Neural crest cell (in vitro differentiated cells): Measurements from ENCODE around the gene PNCK. TPM values are rescaled to one million over a fixed set of nuclear protein-coding genes. Genes with fewer than 3 reads are reported as not detected.

Experiments
- DNase-seq: peaks from one replicate; pipeline ENCODE4 v3.0.0; 2021; ENCODE audit warnings: low read depth, mixed read lengths, low spot score
- H3K27ac Mint-ChIP-seq: one replicate; pipeline ENCODE4 v1.8.0; 2021; ENCODE audit warnings: mild to moderate bottlenecking, mixed read lengths; ENCODE audit not compliant: unreplicated experiment
- H3K27me3 Mint-ChIP-seq: 2 replicates; pipeline ENCODE4 v1.8.0; 2021; ENCODE audit warnings: low read depth, mild to moderate bottlenecking, mixed read lengths
- H3K36me3 Mint-ChIP-seq: 2 replicates; pipeline ENCODE4 v1.8.0; 2021; ENCODE audit warnings: low read depth, mild to moderate bottlenecking, mixed read lengths
- H3K4me1 Mint-ChIP-seq: 2 replicates; pipeline ENCODE4 v1.8.0; 2021; ENCODE audit warnings: mixed read lengths
- H3K4me3 Mint-ChIP-seq: one replicate; pipeline ENCODE4 v1.8.0; 2021; ENCODE audit warnings: mild to moderate bottlenecking, mixed read lengths
- H3K9me3 Mint-ChIP-seq: 2 replicates; pipeline ENCODE4 v1.8.0; 2021; ENCODE audit warnings: mixed read lengths
- total RNA-seq: library from RNA; stranded (reverse); gene quantifications from 2 replicates; pipeline ENCODE4 v1.2.1, GENCODE V29; 2021
- TF ChIP-seq, protein P1 (sequence below): fragments of 200-600 bp; sonication (generic); conservative IDR thresholded peaks from 2 replicates; pipeline ENCODE4 v1.5.0; 2021; ENCODE audit warnings: antibody characterized with exemption, mild to moderate bottlenecking

The PNCK gene
- total RNA-seq, 1 donor from 2014 or later, result 9.4 TPM

DNA sequence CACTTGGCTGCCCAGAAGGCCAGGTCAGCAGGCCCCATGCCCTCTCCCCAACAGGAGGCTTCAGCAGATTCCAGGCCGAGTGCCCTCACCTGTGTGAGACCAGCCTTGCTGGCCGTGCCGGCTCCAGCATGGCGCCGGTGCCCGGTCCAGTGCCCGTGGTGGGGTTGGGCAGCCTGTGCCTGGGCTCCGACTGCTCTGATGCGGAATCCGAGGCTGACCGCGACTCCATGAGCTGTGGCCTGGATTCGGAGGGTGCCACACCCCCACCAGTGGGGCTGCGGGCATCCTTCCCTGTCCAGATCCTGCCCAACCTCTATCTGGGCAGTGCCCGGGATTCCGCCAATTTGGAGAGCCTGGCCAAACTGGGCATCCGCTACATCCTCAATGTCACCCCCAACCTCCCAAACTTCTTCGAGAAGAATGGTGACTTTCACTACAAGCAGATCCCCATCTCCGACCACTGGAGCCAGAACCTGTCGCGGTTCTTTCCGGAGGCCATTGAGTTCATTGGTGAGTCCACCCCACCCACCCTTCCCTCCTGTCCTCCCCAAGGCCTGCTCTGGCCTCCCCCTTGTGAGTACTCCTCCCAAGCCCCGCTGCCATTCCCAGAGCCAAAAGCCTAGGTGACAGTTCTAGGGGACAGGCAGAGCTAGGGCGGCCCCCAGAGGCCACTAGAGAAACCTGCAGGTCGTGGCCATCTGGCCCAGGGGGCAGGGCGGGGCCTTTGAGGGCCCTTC, 24.3 kb downstream of the PNCK start:
- H3K36me3 Mint-ChIP-seq, result peaks cover 9% of the 10 kb centered on the region
- H3K4me3 Mint-ChIP-seq, result no peak overlapping the region
- peaks cover 33% of the 10 kb centered on the region for H3K27me3 Mint-ChIP-seq
- H3K9me3 Mint-ChIP-seq, result peaks cover 3% of the 10 kb centered on the region
- no peak for DNase-seq
- TF ChIP-seq, protein P1, sequence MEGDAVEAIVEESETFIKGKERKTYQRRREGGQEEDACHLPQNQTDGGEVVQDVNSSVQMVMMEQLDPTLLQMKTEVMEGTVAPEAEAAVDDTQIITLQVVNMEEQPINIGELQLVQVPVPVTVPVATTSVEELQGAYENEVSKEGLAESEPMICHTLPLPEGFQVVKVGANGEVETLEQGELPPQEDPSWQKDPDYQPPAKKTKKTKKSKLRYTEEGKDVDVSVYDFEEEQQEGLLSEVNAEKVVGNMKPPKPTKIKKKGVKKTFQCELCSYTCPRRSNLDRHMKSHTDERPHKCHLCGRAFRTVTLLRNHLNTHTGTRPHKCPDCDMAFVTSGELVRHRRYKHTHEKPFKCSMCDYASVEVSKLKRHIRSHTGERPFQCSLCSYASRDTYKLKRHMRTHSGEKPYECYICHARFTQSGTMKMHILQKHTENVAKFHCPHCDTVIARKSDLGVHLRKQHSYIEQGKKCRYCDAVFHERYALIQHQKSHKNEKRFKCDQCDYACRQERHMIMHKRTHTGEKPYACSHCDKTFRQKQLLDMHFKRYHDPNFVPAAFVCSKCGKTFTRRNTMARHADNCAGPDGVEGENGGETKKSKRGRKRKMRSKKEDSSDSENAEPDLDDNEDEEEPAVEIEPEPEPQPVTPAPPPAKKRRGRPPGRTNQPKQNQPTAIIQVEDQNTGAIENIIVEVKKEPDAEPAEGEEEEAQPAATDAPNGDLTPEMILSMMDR, result peak; percentile 47
- no peak overlapping the region for H3K27ac Mint-ChIP-seq
- H3K4me1 Mint-ChIP-seq, result peaks cover 8% of the 10 kb centered on the region

DNA sequence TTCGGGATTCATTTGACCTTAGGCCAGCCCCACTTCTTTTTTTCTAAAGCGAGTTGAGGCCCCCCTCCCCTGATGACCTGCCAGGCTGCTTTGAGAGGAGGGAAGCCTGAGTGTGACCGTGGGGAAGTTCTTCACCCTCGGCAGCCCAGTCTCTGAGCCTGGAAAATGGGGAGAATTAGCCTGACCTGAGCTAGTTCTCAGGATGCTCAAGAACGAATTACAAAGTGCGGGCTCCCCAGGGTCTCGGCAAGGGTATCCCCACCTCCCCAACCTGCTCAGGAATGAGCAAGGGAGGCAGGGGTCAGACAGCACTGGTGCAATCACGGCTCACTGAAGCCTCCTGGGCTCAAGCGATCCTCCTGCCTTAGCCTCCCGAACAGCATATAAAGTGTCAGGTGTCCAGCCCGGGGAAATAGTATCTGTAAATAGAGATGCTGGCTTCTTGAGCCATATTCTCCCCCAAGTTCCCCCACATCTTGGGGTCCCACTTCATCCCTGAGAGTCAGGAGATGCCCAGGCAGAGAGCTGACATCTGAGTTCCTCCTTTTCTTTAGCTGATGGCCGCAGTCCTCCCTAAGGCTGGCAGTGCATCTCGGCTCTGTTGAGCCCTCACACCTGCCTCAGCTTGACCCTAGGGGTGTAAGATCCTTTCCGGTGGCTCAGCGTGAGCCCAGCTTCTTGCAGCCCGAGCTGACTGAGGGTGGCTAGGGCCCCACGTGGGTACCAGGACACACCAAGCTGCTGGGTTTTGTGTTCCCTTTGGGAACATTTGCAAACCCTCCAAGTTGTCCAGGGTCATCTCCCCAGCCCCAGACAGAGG, 25.0 kb downstream of the PNCK start:
- no peak overlapping the region for H3K4me3 Mint-ChIP-seq
- DNase-seq, result no peak
- no peaks in the 10 kb centered on the region for H3K9me3 Mint-ChIP-seq

DNA sequence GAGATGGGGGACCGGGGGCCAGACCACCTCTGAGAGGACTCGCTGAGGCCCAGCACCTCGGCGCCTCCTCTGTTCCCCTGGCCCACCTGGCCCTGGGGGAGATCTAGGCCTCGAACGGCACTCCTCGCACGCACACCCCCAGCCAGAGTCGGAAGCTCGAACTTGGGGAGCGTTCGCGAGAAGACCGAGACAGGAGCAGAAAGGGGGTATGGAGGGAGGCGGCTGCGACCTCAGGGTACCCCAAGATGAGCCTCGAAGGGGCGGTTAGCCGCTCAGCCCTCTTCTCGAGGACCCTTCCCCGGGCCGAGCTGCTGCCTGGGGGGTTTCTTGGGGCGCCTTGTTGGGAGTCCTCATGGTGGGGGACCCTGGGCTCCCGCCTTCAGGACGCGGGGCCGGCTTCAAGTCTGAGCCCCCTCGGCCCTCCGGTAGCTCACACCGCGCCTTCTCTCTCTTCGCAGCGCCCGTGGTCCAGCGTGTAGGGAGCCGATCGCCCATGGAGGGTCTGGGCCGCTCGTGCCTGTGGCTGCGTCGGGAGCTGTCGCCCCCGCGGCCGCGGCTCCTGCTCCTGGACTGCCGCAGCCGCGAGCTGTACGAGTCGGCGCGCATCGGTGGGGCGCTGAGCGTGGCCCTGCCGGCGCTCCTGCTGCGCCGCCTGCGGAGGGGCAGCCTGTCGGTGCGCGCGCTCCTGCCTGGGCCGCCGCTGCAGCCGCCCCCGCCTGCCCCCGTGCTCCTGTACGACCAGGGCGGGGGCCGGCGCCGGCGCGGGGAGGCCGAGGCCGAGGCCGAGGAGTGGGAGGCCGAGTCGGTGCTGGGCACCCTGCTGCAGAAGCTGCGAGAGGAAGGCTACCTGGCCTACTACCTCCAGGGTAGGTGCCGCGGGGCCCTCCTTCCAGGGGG, 25.9 kb downstream of the PNCK start:
- Mint-ChIP-seq H3K9me3 (no peaks in the 10 kb centered on the region), H3K4me3 (no peak overlapping the region), H3K27me3 (peaks cover 47% of the 10 kb centered on the region), H3K27ac (no peak overlapping the region), H3K36me3 (peaks cover 7% of the 10 kb centered on the region), H3K4me1 (peaks cover 8% of the 10 kb centered on the region)
- DNase-seq, result no peak
- TF ChIP-seq, protein P1, result no peak

More for the DNA sequence above, 25.0 kb downstream of the PNCK start:
- H3K4me1 Mint-ChIP-seq, result peaks cover 8% of the 10 kb centered on the region
- H3K36me3 Mint-ChIP-seq, result peaks cover 7% of the 10 kb centered on the region
- TF ChIP-seq, protein P1, result no peak
- no peak overlapping the region for H3K27ac Mint-ChIP-seq
- peaks cover 38% of the 10 kb centered on the region for H3K27me3 Mint-ChIP-seq

DNA sequence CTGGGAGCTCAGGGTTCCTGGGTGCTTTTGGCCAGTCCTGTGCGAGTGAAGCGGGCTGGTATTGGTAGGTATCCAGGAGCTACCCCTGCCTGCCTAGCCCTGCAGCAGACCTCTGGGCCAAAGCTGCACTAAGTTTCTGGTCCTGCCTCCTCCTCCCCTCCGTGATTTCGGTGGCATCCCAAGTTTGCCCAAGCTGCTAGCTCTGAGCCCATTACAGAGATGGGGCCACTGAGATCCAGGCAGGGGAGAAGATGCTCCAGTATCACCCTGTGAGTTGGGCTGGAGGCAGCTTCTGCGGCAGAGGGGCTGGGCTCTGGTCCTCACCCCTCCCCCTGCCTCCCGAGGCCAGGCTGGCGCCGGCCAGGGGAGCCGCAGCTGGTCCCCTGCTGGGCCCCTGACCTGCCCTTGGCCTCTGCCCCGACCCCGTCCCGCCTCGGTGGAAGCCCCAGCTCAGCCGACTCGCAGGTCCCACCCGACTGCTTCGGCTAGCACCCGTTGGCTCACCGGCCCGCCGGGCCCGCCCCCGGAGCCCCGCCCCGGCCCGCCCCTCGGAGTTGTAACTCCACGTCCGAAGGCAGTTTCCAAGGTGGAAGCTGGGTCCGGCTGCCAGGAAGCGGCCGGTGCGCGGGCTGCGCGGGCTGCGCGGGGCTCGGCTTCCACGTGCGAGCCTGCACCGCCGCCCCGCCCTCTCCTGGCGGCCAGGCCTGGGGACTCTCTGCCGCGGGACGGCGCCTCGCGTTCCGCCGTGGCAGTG, 26.8 kb downstream of the PNCK start, which contains the start of gene DUSP9:
Gene DUSP9, plus strand, starts transcription at position 584 of the 754 bp plus-strand sequence. CDS start 751 bp downstream, outside the sequence.
- H3K9me3 Mint-ChIP-seq, result no peaks in the 10 kb centered on the region
- TF ChIP-seq, protein P1, result no peak
- peaks cover 49% of the 10 kb centered on the region for H3K27me3 Mint-ChIP-seq
- peaks cover 8% of the 10 kb centered on the region for H3K4me1 Mint-ChIP-seq
- peaks cover 4% of the 10 kb centered on the region for H3K36me3 Mint-ChIP-seq
- no peak for DNase-seq
- H3K4me3 Mint-ChIP-seq, result no peak within 1 kb of the TSS
- H3K27ac Mint-ChIP-seq, result no peak within 1 kb of the TSS
